ENCODE results near the gene PGAM1.

DNA sequence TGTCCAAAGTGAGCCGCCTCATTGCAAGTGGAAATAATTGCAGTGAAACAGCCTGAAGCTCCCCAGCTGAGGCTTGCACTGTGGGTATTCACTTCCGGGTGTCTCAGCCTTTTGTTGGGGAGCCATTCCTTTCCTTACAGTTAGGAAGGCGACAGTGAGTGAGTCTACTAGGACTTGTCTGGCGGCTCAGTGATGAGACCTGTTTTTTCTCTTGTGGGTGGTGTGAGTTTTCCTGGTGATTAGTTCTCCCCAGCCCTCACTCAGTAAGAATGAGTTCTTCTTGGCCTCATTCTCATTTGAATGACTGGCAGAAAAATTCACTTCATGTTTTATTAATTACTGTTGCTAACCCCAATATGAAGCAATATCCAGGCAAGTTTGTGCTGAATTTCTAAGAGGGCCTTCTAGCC is 2.6 kb downstream of the PGAM1 start:
- TF ChIP-seq, protein P1, sequence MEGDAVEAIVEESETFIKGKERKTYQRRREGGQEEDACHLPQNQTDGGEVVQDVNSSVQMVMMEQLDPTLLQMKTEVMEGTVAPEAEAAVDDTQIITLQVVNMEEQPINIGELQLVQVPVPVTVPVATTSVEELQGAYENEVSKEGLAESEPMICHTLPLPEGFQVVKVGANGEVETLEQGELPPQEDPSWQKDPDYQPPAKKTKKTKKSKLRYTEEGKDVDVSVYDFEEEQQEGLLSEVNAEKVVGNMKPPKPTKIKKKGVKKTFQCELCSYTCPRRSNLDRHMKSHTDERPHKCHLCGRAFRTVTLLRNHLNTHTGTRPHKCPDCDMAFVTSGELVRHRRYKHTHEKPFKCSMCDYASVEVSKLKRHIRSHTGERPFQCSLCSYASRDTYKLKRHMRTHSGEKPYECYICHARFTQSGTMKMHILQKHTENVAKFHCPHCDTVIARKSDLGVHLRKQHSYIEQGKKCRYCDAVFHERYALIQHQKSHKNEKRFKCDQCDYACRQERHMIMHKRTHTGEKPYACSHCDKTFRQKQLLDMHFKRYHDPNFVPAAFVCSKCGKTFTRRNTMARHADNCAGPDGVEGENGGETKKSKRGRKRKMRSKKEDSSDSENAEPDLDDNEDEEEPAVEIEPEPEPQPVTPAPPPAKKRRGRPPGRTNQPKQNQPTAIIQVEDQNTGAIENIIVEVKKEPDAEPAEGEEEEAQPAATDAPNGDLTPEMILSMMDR (IDR thresholded peaks at IDR 0.05), result no peak
- TF ChIP-seq POLR2A (IDR thresholded peaks at IDR 0.05), result no peak

All from thyroid gland (tissue), 4 donors.